ENCODE results near the gene GPR39. TPM values are rescaled to one million over a fixed set of nuclear protein-coding genes. Genes with fewer than 3 reads are reported as not detected.

The GPR39 gene
- total and polyA plus RNA-seq, 12 donors, result 0.04 TPM; not detected in 11

GRCh38 chr2:132482821-132483220, 66.2 kb downstream of the GPR39 start:
- no peaks in the 10 kb centered on the region for H3K9me3 ChIP-seq
- H3K36me3 ChIP-seq, result no peaks in the 10 kb centered on the region
- 38 to 57% methylated on average over 3 of the region's 3 CpGs for WGBS, 2 donors
- DNase-seq, result no peak
- no peaks in the 10 kb centered on the region for H3K4me1 ChIP-seq
- H3K27me3 ChIP-seq, result peaks cover 0 to 3% (median 0%) of the 10 kb centered on the region in 7 donors
- TF ChIP-seq, protein P1, sequence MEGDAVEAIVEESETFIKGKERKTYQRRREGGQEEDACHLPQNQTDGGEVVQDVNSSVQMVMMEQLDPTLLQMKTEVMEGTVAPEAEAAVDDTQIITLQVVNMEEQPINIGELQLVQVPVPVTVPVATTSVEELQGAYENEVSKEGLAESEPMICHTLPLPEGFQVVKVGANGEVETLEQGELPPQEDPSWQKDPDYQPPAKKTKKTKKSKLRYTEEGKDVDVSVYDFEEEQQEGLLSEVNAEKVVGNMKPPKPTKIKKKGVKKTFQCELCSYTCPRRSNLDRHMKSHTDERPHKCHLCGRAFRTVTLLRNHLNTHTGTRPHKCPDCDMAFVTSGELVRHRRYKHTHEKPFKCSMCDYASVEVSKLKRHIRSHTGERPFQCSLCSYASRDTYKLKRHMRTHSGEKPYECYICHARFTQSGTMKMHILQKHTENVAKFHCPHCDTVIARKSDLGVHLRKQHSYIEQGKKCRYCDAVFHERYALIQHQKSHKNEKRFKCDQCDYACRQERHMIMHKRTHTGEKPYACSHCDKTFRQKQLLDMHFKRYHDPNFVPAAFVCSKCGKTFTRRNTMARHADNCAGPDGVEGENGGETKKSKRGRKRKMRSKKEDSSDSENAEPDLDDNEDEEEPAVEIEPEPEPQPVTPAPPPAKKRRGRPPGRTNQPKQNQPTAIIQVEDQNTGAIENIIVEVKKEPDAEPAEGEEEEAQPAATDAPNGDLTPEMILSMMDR (IDR thresholded peaks at IDR 0.05), result no peak
- no peak overlapping the region for H3K27ac ChIP-seq
- H3K4me3 ChIP-seq, result no peak overlapping the region
- ATAC-seq, result peak in 1 of 8 donors; percentile 59
- intact Hi-C loops (cut with DNase I), result no loop called here

DNA sequence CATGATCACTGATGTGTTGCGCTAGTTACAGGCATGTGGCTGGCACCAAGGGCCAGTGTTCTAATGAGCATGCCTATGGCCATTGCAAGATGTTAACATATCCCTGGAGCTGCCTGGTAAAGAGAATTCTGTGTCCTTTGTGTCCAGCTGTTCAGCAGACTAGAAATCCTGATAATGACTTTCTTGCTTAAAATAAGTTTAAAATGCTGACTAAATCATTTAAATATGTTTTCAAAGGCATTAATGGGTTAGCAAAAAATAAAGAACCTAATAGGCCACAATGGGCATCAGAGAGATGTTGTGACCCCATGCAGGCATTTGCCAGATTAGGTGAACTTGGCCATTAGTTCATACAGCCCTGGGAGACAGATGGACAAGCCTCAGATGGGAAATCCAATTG, 67.5 kb downstream of the GPR39 start:
- DNase-seq (no peak), ATAC-seq (no peak)
- TF ChIP-seq, protein P1 (IDR thresholded peaks at IDR 0.05), result no peak
- intact Hi-C loops (cut with DNase I), result no loop called here
- Histone ChIP-seq H3K9me3 (no peaks in the 10 kb centered on the region), H3K27me3 (peaks cover 0 to 10% (median 0%) of the 10 kb centered on the region in 7 donors), H3K36me3 (no peaks in the 10 kb centered on the region), H3K4me1 (no peaks in the 10 kb centered on the region), H3K4me3 (no peak overlapping the region), H3K27ac (no peak overlapping the region)
- WGBS, 2 donors, result 94 to 97% methylated on average over 1 of the region's 1 CpG

GRCh38 chr2:132488491-132488890, 71.9 kb downstream of the GPR39 start:
- no peaks in the 10 kb centered on the region for H3K36me3 ChIP-seq
- H3K4me1 ChIP-seq, result no peaks in the 10 kb centered on the region
- no peak overlapping the region for H3K27ac ChIP-seq
- no peak overlapping the region for H3K4me3 ChIP-seq
- no peaks in the 10 kb centered on the region for H3K9me3 ChIP-seq
- DNase-seq (no peak), ATAC-seq (no peak)
- TF ChIP-seq, protein P1 (IDR thresholded peaks at IDR 0.05), result no peak
- 85 to 92% methylated on average over 6 of the region's 6 CpGs for WGBS, 2 donors
- H3K27me3 ChIP-seq, result peaks cover 0 to 14% (median 0%) of the 10 kb centered on the region in 7 donors
- intact Hi-C loops (cut with DNase I), result no loop called here

DNA sequence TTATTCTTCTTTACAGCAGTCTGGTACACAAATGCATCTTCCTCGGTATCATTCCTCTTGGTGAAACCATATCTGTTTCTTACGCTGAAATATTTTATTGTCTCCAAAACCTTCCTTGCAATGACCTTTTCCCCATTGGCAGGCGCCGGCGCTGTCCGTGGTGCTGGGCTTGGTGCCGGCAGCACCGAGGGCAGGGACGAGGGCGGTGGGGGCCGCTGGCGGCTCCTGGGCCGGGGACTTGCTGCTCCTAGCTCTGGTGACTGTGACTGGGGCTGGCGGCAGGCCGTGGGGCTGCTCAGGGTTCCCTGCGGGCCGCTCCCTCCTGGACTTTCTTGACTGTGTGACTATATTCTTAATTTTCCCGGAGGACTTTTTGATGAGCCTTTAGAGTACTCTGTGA, 72.5 kb downstream of the GPR39 start:
- Histone ChIP-seq H3K4me1 (no peaks in the 10 kb centered on the region), H3K27me3 (peaks cover 0 to 14% (median 0%) of the 10 kb centered on the region in 7 donors), H3K4me3 (no peak overlapping the region), H3K27ac (no peak overlapping the region), H3K36me3 (no peaks in the 10 kb centered on the region), H3K9me3 (no peaks in the 10 kb centered on the region)
- ATAC-seq, result peak in 5 of 8 donors; percentile 46 to 65 (median 59)
- TF ChIP-seq, protein P1 (IDR thresholded peaks at IDR 0.05), result no peak
- peak; percentile 21 to 29 for DNase-seq
- WGBS, 2 donors, result 13 to 15% methylated on average over 18 of the region's 18 CpGs
- intact Hi-C loops (cut with DNase I), result no loop called here

All from heart right ventricle (tissue), 16 donors.